HG02840 (cell line): Measurements from ENCODE around the gene METAP1D.
"Not testable (repeated sequence)": the region's sequence is repeated elsewhere in the genome, so short reads cannot be mapped to it uniquely, and the experiment has no call there.

ENCODE experiments used
- ATAC-seq: cut with Tn5 transposase; IDR thresholded peaks from one replicate; pipeline ENCODE4 v1.9.1; 2021; ENCODE audit warnings: mild to moderate bottlenecking, moderate library complexity, moderate number of reproducible peaks; ENCODE audit not compliant: unreplicated experiment, low FRiP score

Gene METAP1D

GRCh38 chr2:171996021-171996420 lies 3.7 kb upstream of the METAP1D start:
- ATAC-seq: no peak

DNA sequence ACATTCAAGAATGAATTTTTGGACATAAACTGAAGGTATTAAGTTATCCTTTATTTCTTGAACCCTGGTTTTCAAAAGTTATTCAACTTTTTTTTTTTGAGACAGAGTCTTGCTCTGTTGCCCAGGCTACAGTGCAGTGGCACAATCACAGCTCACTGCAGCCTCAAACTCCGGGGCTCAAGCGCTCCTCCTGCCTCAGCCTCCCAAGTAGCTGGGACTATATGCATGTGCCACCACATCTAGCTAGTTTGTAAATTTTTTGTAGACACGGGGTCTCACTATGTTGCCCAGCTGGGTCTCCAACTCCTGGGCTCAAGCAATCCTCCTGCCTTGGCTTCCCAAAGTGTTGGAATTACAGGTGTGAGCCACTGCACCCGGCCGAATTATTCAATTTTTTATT lies 2.7 kb upstream of the METAP1D start:
- ATAC-seq: not testable (repeated sequence)

- no peak for ATAC-seq
These were observed 592 bp upstream of the METAP1D start for GRCh38 chr2:171999161-171999560.

- ATAC-seq: no peak
These were observed 1.1 kb downstream of the METAP1D start for GRCh38 chr2:172000696-172001361.

- no peak for ATAC-seq
These were observed 7.6 kb downstream of the METAP1D start for GRCh38 chr2:172007372-172007771.

GRCh38 chr2:172009823-172010222 lies 10.1 kb downstream of the METAP1D start:
- ATAC-seq: no peak

GRCh38 chr2:172011812-172012575 lies 12.2 kb downstream of the METAP1D start:
- no peak for ATAC-seq

DNA sequence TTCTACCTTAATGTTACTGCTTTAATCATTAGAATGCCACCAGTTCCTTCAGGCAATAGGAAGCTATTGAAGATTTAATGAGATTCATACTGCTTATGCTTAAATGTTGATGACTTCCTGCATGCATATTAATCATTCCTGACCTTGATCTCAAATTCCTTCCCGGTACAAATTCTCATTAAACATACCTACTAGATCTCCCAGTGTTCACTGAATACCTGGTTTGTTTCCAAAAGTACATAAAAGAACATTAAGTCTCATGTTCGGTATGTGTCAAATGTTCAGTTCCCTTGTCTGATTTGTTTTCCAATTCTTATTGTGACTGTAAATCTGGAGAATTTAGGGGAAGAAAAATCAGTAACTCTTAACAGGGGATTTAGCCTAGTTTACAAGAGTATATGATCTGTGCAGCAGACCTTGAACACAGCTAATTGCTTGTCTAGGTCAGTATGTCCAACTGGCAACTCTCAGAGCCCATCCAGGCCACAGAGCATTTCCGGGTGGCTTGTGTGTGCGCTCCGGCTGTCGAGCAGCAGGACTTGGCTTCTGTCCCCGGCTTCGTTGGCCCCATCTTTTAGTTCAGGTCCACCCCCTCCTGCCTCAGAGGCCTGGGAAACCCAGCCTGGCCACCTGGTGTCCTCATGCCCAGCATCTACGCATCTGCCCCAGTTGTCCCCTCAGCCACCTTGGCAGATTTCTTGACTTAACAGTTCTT lies 13.1 kb downstream of the METAP1D start:
- no peak for ATAC-seq

DNA sequence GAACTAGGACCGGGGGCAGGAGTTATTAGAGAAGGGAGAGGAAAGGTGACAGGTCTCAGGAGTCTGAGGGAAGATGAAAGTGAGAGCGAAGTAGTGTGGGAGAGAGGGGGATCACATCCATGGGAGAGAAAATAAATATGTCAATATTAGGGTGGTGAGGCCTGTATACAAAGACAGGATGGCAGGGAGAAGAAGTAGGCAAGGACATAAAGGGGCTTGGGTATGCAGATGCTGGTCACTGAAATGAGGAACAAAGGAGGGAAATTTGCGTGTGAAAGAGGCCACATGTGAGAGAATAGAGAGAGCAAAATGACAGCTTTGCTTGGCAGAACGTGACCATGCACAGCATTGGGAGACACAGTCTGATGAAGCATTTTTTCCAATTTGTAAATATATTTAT lies 13.6 kb downstream of the METAP1D start:
- ATAC-seq: no peak

- no peak for ATAC-seq
These were observed 21.6 kb downstream of the METAP1D start for GRCh38 chr2:172021074-172021931.

DNA sequence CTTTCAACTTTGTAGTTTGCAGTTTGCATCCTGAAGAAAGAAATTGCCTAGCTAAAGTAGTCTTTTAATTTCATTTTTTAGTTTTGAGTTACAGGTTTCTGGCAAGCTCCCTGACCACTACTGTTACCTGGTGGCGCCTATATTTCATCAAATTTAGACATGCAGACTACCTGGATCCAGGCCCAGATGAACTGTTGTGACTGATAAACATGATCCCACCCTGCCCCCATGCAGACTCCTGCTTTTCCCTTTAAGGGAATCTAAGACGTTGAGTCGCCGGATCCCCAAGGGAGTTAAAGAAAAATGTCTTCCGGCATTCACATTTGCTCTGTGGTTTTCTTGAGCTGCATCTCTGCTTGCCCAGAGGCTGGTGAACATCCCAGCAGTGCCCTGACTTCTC lies 22.2 kb downstream of the METAP1D start:
- ATAC-seq: no peak

DNA sequence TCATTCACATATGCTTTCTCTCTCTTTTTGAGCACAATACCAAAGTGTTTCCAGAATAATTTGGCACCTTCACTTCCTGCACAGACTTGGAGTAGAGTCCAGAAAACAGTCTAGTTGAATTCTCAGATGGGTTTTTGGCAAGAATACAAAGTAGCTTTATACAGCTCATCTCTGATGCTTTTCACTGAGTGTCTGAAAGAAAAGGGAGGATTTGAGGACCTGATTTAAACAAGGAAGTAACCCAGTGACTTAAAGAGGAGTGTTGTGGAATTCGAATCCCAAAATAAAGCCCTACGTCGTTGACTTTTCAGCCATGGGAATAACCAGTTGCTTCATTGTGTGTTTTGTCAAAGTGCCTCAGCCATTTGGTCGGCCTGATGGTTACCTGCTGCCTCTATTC lies 31.8 kb downstream of the METAP1D start:
- ATAC-seq: no peak

DNA sequence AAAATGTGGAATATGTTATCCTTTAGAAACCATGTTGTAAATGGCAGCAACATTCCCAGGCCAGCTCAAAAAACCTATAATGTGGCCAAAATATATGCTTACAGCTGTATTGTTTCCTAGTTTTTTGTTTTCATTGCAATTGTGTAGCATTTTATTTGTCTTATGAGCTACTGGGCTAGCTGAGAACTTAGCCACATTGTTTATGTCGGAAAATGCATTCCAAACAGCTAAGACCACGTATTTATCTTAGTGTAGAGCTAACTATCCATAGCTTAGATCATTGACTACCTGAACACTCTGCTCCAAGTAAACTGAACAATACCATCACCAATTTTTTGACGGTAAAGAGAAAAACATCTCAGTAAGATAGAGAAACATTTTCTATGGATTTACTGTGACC lies 38.4 kb downstream of the METAP1D start:
- no peak for ATAC-seq

DNA sequence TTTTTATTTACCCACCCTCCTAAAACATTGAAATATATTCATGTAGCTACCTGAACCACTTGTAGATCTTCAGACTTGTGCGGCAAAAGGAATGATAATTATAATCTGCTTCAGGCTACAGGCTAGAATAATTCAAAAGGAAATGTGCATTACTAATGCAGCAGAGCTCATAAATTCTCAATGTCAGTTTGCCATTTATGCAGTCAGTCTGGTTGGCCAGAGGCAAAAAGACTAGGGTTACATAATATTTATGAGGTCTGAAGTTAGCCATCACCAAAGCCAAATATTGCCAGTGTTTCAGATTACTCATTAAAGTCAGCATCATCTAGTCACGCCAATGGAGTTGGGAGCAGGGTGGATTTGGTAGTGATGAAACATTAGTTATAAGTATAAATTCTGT lies 38.9 kb downstream of the METAP1D start:
- no peak for ATAC-seq

DNA sequence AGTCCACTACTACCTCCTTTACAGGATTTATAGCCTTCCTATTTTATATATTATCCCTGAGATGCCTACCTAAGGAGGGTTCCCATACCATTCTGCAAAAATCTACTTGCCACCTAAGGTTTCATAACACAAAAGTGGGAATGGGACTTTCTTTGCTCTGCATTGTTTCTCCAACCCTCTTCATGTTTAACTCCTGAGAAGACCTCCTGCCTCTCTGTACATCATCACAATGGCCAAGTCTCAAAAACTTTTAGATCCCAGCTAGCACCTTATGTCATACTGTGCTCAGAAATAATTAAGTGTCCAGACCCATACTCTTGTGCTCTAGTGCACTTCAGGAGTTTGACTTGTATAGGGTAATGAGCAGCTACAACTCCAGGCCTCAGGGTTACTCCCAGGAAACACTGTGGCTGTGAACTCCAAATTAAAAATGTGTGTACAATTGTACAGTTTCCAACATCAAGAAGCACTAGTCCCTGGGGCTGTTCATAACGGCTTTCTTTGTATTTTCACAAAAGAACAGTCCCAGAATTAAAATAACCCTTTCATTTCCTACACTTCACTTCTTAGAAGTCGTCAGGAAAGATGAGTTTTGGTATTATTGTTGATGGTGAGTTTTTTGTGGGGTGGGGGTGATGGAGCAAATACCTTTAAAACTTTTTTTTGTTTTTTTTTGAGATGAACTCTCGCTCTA lies 39.4 kb downstream of the METAP1D start:
- ATAC-seq: no peak

DNA sequence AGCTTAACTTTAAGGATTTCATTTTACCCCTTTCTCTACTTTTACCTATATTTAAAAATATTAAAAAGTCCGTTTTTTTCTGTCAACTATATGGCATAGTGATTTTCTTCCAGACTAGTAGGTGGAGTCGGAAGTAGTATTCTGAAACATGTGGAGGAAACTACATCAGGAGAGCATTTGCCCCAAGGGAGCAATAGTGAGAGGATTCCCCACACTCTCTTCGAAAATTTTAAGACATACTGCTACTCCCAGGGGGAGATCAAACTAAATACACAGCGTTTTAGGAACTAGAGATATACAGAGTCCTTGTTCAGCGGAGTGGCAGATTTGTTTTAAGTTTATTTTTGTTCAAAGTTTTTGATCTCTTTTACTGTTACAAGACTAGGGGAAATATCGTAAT lies 40.6 kb downstream of the METAP1D start:
- ATAC-seq: no peak

- ATAC-seq: no peak
These were observed 46.4 kb downstream of the METAP1D start for GRCh38 chr2:172046080-172046678.

- no peak for ATAC-seq
These were observed 47.3 kb downstream of the METAP1D start for GRCh38 chr2:172046866-172047565.
